A673 (cell line): ENCODE results near the gene KIFC3. TPM values are rescaled to one million over a fixed set of nuclear protein-coding genes. Genes with fewer than 3 reads are reported as not detected.
"Not testable (repeated sequence)": the region's sequence is repeated elsewhere in the genome, so short reads cannot be mapped to it uniquely, and the experiment has no call there.

ENCODE experiments used
- BruUV-seq: library from RNA; stranded (reverse); fragments of 400-500 nt; replicated peaks from 2 replicates; lab custom pipeline; 2021; lab: Mats Ljungman, UMichigan
- CTCF ChIA-PET: fragments of 300-600 bp; sonication (Branson Sonifier 250); formaldehyde crosslinking; loops from one replicate; lab custom pipeline; 2022; ENCODE audit warnings: antibody characterized with exemption; lab: Charles Lee
- POLR2A ChIA-PET: fragments of 300-600 bp; sonication (Branson Sonifier 250); formaldehyde crosslinking; loops from one replicate; lab custom pipeline; 2022; ENCODE audit warnings: antibody characterized with exemption; ENCODE audit not compliant: low non-redundant PET; lab: Charles Lee
- DNase-seq: peaks from one replicate; pipeline ENCODE4 v3.0.0-alpha.2; 2015; ENCODE audit warnings: low spot score
- H3K27ac ChIP-seq: fragments of 200-600 bp; sonication (generic); 2 replicates; pipeline ENCODE4 v1.5.1; 2016; ENCODE audit warnings: mixed run types, low read depth, mild to moderate bottlenecking, mixed read lengths, antibody characterized with exemption, low read length; ENCODE audit not compliant: poor library complexity, severe bottlenecking
- H3K27me3 ChIP-seq: fragments of 200-600 bp; sonication (generic); replicated peaks from 2 replicates; pipeline ENCODE4 v1.6.1; 2017; ENCODE audit warnings: mixed run types, low read depth, mild to moderate bottlenecking, mixed read lengths, antibody characterized with exemption, low read length; ENCODE audit not compliant: insufficient read depth, poor library complexity
- H3K36me3 ChIP-seq: fragments of 200-600 bp; sonication (generic); 2 replicates; pipeline ENCODE4 v1.6.1; 2016; ENCODE audit warnings: mixed run types, mild to moderate bottlenecking, mixed read lengths, antibody characterized with exemption, low read length; ENCODE audit not compliant: insufficient read depth, poor library complexity, severe bottlenecking
- H3K4me1 ChIP-seq: fragments of 200-600 bp; sonication (generic); 2 replicates; pipeline ENCODE4 v1.6.1; 2017; ENCODE audit warnings: mixed run types, mild to moderate bottlenecking, mixed read lengths, antibody characterized with exemption, low read length; ENCODE audit not compliant: insufficient read depth, poor library complexity, severe bottlenecking
- H3K4me3 ChIP-seq: fragments of 200-600 bp; sonication (generic); 2 replicates; pipeline ENCODE4 v1.5.1; 2016; ENCODE audit warnings: low read depth, mixed run types, mild to moderate bottlenecking, mixed read lengths, low read length; ENCODE audit not compliant: poor library complexity, severe bottlenecking
- H3K9me3 ChIP-seq: fragments of 200-600 bp; sonication (generic); 2 replicates; pipeline ENCODE4 v1.6.1; 2016; ENCODE audit warnings: mixed run types, low read depth, mild to moderate bottlenecking, mixed read lengths, antibody characterized with exemption, low read length; ENCODE audit not compliant: poor library complexity, severe bottlenecking
- CTCF ChIP-seq: fragments of 300-800, 200-600 bp; sonication (generic); conservative IDR thresholded peaks from 2 replicates; pipeline ENCODE4 v1.5.1; 2017; ENCODE audit warnings: low read depth, mild to moderate bottlenecking, antibody characterized with exemption, low read length, moderate library complexity, mixed read lengths
- EZH2 ChIP-seq: fragments of 200-600 bp; sonication (generic); IDR thresholded peaks from 2 replicates; pipeline ENCODE4 v1.6.1; 2017; ENCODE audit warnings: borderline replicate concordance, low read depth, mild to moderate bottlenecking, mixed read lengths, antibody characterized with exemption, low read length; ENCODE audit not compliant: poor library complexity, severe bottlenecking
- intact Hi-C: fragments of 100-400 bp; cut with micrococcal nuclease; formaldehyde crosslinking; loops from one replicate; pipeline ENCODE4 v1.10.0; 2022; ENCODE audit not compliant: unreplicated experiment
- total RNA-seq: library from RNA; stranded (reverse); gene quantifications from 2 replicates; pipeline ENCODE4 v1.2.3, GENCODE V29; 2021

The KIFC3 gene
- total RNA-seq, 1 experiment from 2014 or later, result 198 TPM

- no peak for DNase-seq
- Histone ChIP-seq H3K36me3 (peaks cover 10% of the 10 kb centered on the region), H3K4me3 (no peak overlapping the region), H3K27me3 (no peaks in the 10 kb centered on the region), H3K4me1 (peaks cover 63% of the 10 kb centered on the region), H3K27ac (peak overlapping the region; percentile 74), H3K9me3 (no peaks in the 10 kb centered on the region)
- no peak for TF ChIP-seq EZH2
- no peak for TF ChIP-seq CTCF
- BruUV-seq, result no TSS peak
- intact Hi-C loops, result no loop called here
- ChIA-PET CTCF (no interaction called here), POLR2A (no interaction called here)
Observed at GRCh38 chr16:57837305-57838125, 35.2 kb upstream of the KIFC3 start.

- H3K9me3 ChIP-seq, DNase-seq, H3K27me3 ChIP-seq, intact Hi-C loops, CTCF ChIA-PET: not testable (repeated sequence)
- peaks cover 50% of the 10 kb centered on the region for H3K4me1 ChIP-seq
- H3K27ac ChIP-seq, result peak overlapping the region; percentile 74
- TSS peak; percentile 97 for BruUV-seq
- H3K4me3 ChIP-seq, result peak overlapping the region; percentile 5
- peaks cover 10% of the 10 kb centered on the region for H3K36me3 ChIP-seq
- POLR2A ChIA-PET, result interaction anchor here (0.7 kb wide), 1 partner anchor 31 kb away, joined by 3 read pairs; no protein-coding TSS in a partner anchor
Observed at GRCh38 chr16:57835439-57835838, 33.1 kb upstream of the KIFC3 start.

- Histone ChIP-seq H3K4me3 (peak overlapping the region; percentile 5), H3K36me3 (peaks cover 7% of the 10 kb centered on the region), H3K27ac (peak overlapping the region; percentile 74), H3K4me1 (peaks cover 50% of the 10 kb centered on the region), H3K27me3 (no peaks in the 10 kb centered on the region), H3K9me3 (no peaks in the 10 kb centered on the region)
- CTCF ChIA-PET, result no interaction called here
- TF ChIP-seq EZH2, result no peak
- peak; percentile 80 for DNase-seq
- intact Hi-C loops, result no loop called here
- BruUV-seq, result no TSS peak
- POLR2A ChIA-PET, result no interaction called here
Observed at GRCh38 chr16:57834936-57835335, 32.6 kb upstream of the KIFC3 start.

GRCh38 chr16:57830890-57831484, 28.7 kb upstream of the KIFC3 start:
- Histone ChIP-seq H3K9me3 (no peaks in the 10 kb centered on the region), H3K36me3 (no peaks in the 10 kb centered on the region), H3K27me3 (no peaks in the 10 kb centered on the region), H3K4me1 (peaks cover 16% of the 10 kb centered on the region), H3K27ac (no peak overlapping the region), H3K4me3 (no peak overlapping the region)
- CTCF ChIA-PET, result no interaction called here
- no peak for DNase-seq
- no TSS peak for BruUV-seq
- intact Hi-C loops, result no loop called here
- POLR2A ChIA-PET, result interaction anchor here (0.7 kb wide), 1 partner anchor 27 kb away, joined by 3 read pairs; no protein-coding TSS in a partner anchor
- TF ChIP-seq EZH2, result no peak
- no peak for TF ChIP-seq CTCF
